SK-N-SH (cell line): ENCODE results near the gene PTPRK. TPM values are rescaled to one million over a fixed set of nuclear protein-coding genes. Genes with fewer than 3 reads are reported as not detected.

ENCODE experiments used
- CTCF ChIA-PET: fragments of 300-600, 350-600 bp; formaldehyde crosslinking; extraction: SDS; loops from one replicate; lab custom pipeline; 2021; lab: Yijun Ruan, JAX
- POLR2A ChIA-PET: fragments of 350-600 bp; sonication (Branson Sonifier 250); formaldehyde crosslinking; extraction: SDS; loops from one replicate; lab custom pipeline; 2020; ENCODE audit warnings: antibody characterized with exemption, inconsistent platforms; lab: Yijun Ruan, JAX
- DNase-seq: peaks from one replicate; pipeline ENCODE4 v3.0.0; 2012
- H2AFZ ChIP-seq: fragments of 200-600 bp; sonication (generic); 2 replicates; pipeline ENCODE4 v1.8.1; 2016; ENCODE audit warnings: antibody characterized with exemption, mild to moderate bottlenecking, low read depth
- H3F3A ChIP-seq: fragments of 200-600 bp; sonication (generic); replicated peaks from 2 replicates; pipeline ENCODE3; 2016; ENCODE audit warnings: antibody characterized with exemption, mild to moderate bottlenecking; ENCODE audit not compliant: insufficient read depth
- H3K27ac ChIP-seq, 2 experiments: fragments of 200-500 bp in 1 of 2; fragments of 200-600 bp in 1 of 2; sonication (Bioruptor generic) in 1 of 2; sonication (generic), shearing (Covaris generic) in 1 of 2; 2 replicates each; pipeline versions ENCODE4 v1.5.1 to v1.6.1; 2014 to 2016; ENCODE audit warnings: low read depth in 2 of 2, inconsistent platforms in 1 of 2, low read length in 1 of 2, mild to moderate bottlenecking in 1 of 2, mixed read lengths in 1 of 2
- H3K27me3 ChIP-seq: fragments of 200-600 bp; sonication (generic), shearing (Covaris generic); 2 replicates; pipeline ENCODE4 v1.6.1; 2016; ENCODE audit warnings: mixed run types; ENCODE audit not compliant: insufficient read depth
- H3K36me3 ChIP-seq, 2 experiments: fragments of 200-500 bp in 1 of 2; fragments of 200-600 bp in 1 of 2; sonication (Bioruptor generic) in 1 of 2; sonication (generic) in 1 of 2; replicated peaks in 1 of 2; 2 replicates each; pipeline versions ENCODE3 to v1.5.1; 2014 to 2016; ENCODE audit warnings: low read length in 1 of 2, mild to moderate bottlenecking in 1 of 2; ENCODE audit not compliant: insufficient read depth in 2 of 2, control insufficient read depth in 1 of 2
- H3K4me1 ChIP-seq, 2 experiments: fragments of 200-500 bp in 1 of 2; fragments of 200-600 bp in 1 of 2; sonication (Bioruptor generic) in 1 of 2; sonication (generic), shearing (Covaris generic) in 1 of 2; 2 replicates each; pipeline versions ENCODE4 v1.5.1 to v1.6.1; 2014 to 2016; ENCODE audit warnings: low read depth in 1 of 2, low read length in 1 of 2, mixed run types in 1 of 2; ENCODE audit not compliant: insufficient read depth in 2 of 2, control insufficient read depth in 1 of 2
- H3K4me2 ChIP-seq: fragments of 200-600 bp; sonication (generic), shearing (Covaris generic); 2 replicates; pipeline ENCODE4 v1.6.1; 2017; ENCODE audit warnings: mixed run types
- H3K4me3 ChIP-seq, 2 experiments: fragments of 200-500 bp in 1 of 2; fragments of 200-600 bp in 1 of 2; sonication (Bioruptor generic) in 1 of 2; sonication (generic), shearing (Covaris generic) in 1 of 2; 2 replicates each; pipeline versions ENCODE4 v1.5.1 to v1.8.1; 2014 to 2016; ENCODE audit warnings: low read depth in 2 of 2, inconsistent platforms in 1 of 2, low read length in 1 of 2, mild to moderate bottlenecking in 1 of 2, mixed read lengths in 1 of 2, moderate library complexity in 1 of 2
- H3K79me2 ChIP-seq: fragments of 200-600 bp; sonication (generic); 2 replicates; pipeline ENCODE4 v1.8.1; 2017; ENCODE audit warnings: mild to moderate bottlenecking; ENCODE audit not compliant: insufficient read depth
- H3K9ac ChIP-seq: fragments of 200-600 bp; sonication (generic); 2 replicates; pipeline ENCODE4 v1.6.1; 2017; ENCODE audit warnings: mixed run types
- H3K9me2 ChIP-seq: fragments of 200-600 bp; sonication (generic); 2 replicates; pipeline ENCODE4 v1.6.1; 2017; ENCODE audit warnings: mixed run types
- H3K9me3 ChIP-seq: fragments of 200-600 bp; sonication (generic); 2 replicates; pipeline ENCODE4 v1.6.1; 2017; ENCODE audit warnings: mixed run types, mild to moderate bottlenecking, moderate library complexity
- H4K20me1 ChIP-seq: fragments of 200-600 bp; sonication (generic); 2 replicates; pipeline ENCODE4 v1.6.1; 2017; ENCODE audit warnings: mild to moderate bottlenecking, mixed run types; ENCODE audit not compliant: insufficient read depth
- CHD2 ChIP-seq: fragments of 150-350 bp; IDR thresholded peaks from 2 replicates; pipeline ENCODE4 v1.6.1; 2018; ENCODE audit warnings: low read length; ENCODE audit not compliant: partially characterized antibody
- ELF1 ChIP-seq: IDR thresholded peaks from 2 replicates; pipeline ENCODE4 v1.4.0; 2012
- FOXM1 ChIP-seq: IDR thresholded peaks from 2 replicates; pipeline ENCODE4 v1.4.0; 2012; ENCODE audit warnings: low read depth, mild to moderate bottlenecking
- MEF2A ChIP-seq: IDR thresholded peaks from 2 replicates; pipeline ENCODE4 v1.4.0; 2012; ENCODE audit warnings: low read depth, borderline replicate concordance
- MXI1 ChIP-seq: IDR thresholded peaks from 2 replicates; pipeline ENCODE4 v1.6.1; 2012; ENCODE audit warnings: mild to moderate bottlenecking, low read depth, low read length, improper control_type of control experiment
- RAD21 ChIP-seq: IDR thresholded peaks from 2 replicates; pipeline ENCODE4 v1.6.1; 2012; ENCODE audit warnings: mild to moderate bottlenecking, low read length
- RCOR1 ChIP-seq: fragments of 150-350 bp; IDR thresholded peaks from 2 replicates; pipeline ENCODE4 v1.6.1; 2017; ENCODE audit warnings: antibody characterized with exemption, low read length
- TAF1 ChIP-seq: IDR thresholded peaks from 2 replicates; pipeline ENCODE4 v1.6.1; 2012; ENCODE audit warnings: low read depth, mild to moderate bottlenecking, low read length, moderate library complexity, borderline replicate concordance
- WGBS: methylation state at CpG from one replicate; pipeline ENCODE4 v1.1.6; 2017; ENCODE audit warnings: low lambda C conversion rate; 5-methylcytosine and 5-hydroxymethylcytosine counted together
- polyA plus RNA-seq, 3 experiments: library from polyadenylated mRNA; depleted of rRNA; stranded (reverse); fragments of >200 nt; gene quantifications; 2 replicates each; pipeline ENCODE4 v1.2.3, GENCODE V29; 2012
- TF ChIP-seq, protein P1 (sequence below): IDR thresholded peaks from 2 replicates; pipeline ENCODE4 v1.4.0; 2012; ENCODE audit warnings: low read depth, borderline replicate concordance
- TF ChIP-seq, protein P2 (sequence below): IDR thresholded peaks from 2 replicates; pipeline ENCODE4; 2012

Gene PTPRK
- polyA plus RNA-seq, 1 of the 3 experiments (the other 2 are of a cell fraction) = 9.5 TPM

DNA sequence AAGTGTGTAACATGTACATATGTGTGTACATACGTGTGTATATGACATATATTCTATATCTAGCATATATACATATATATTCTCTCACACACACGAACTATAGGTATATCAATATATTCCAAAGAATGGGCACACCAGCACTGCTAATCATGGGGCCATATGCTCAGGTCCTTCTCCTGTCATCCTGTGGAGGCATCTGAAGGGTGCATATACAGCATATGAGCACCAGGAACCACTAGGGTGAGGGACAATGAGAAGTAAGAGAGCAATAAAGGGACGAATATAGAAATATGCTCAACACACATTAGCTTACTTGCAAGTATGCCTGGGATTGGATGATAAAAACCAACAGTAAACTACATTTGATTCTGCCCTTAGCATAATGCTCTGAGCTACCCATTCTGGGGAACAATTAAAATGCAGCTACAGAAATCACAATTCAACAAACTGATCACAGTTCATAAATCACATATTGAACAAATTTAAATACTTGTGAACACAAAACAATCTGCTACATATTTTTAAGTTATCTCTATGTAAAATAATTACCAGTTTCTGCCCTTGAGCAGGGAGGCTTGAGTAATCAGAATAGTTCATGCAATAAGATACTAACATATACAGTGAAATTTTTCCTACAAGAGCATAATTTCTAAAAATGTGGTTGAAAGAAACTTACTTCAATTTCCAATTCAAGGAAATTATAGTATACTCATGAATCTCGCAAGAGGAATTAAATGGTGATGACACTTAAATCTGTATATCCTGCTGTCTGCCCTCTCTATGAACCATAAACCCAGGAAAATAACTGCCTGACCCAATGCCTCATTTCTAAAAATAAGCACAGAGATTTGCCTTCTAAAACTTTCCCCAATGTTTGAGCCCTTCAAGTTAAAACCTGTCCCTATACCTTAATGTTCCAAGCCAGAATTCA, 347.4 kb downstream of the PTPRK start:
- Histone ChIP-seq H3K4me1 (peaks cover 0 to 6% of the 10 kb centered on the region in 2 experiments; a peak in 1 of 4 replicates), H3K27me3 (no peaks in the 10 kb centered on the region)
- 85% methylated on average over 4 of the region's 4 CpGs for WGBS
- TF ChIP-seq TAF1 (no peak), FOXM1 (no peak), MXI1 (no peak), RCOR1 (no peak), ELF1 (no peak), MEF2A (no peak), RAD21 (no peak)
- TF ChIP-seq, protein P1, sequence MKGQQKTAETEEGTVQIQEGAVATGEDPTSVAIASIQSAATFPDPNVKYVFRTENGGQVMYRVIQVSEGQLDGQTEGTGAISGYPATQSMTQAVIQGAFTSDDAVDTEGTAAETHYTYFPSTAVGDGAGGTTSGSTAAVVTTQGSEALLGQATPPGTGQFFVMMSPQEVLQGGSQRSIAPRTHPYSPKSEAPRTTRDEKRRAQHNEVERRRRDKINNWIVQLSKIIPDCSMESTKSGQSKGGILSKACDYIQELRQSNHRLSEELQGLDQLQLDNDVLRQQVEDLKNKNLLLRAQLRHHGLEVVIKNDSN = no peak
- TF ChIP-seq, all 33 proteins: peak for 0
- ChIA-PET POLR2A (no interaction called here), CTCF (interaction anchor here (0.6 kb wide), 1 partner anchor 73 kb away, joined by 3 read pairs; no protein-coding TSS in a partner anchor)
- H3K9me3 ChIP-seq = no peaks in the 10 kb centered on the region
- H3K9ac ChIP-seq = no peak overlapping the region
- no peak overlapping the region for H3K4me3 ChIP-seq
- H2AFZ ChIP-seq = no peak overlapping the region
- peaks cover 3% of the 10 kb centered on the region for H3F3A ChIP-seq
- H3K36me3 ChIP-seq = no peaks in the 10 kb centered on the region
- no peaks in the 10 kb centered on the region for H3K79me2 ChIP-seq
- no peaks in the 10 kb centered on the region for H3K9me2 ChIP-seq
- peaks cover 3% of the 10 kb centered on the region; the same call in 1 of the 2 replicates for H4K20me1 ChIP-seq
- H3K27ac ChIP-seq = no peak overlapping the region
- no peak overlapping the region for H3K4me2 ChIP-seq
- no peak for DNase-seq

DNA sequence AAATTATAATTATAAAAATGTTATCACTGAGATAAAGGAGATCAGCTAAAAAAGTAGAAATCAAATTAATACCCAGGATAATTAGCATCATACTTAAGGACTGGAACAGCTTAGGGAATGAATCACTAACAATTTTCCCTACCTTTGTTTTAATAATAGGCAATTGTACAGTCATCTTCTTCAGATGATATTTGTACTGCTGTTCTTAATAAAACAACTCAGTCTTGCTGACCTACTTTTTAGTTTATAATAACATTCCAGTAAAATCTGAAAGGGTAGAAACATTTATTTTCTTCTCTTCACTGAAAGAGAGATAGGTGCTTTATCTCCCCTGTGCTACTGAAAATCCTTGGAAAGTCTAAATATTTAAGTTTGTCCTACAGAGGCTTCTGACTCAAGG, 348.3 kb downstream of the PTPRK start:
- Histone ChIP-seq H3K27me3 (no peaks in the 10 kb centered on the region), H3K4me3 (no peak overlapping the region), H4K20me1 (peaks cover 3% of the 10 kb centered on the region; the same call in 1 of the 2 replicates), H3K4me2 (no peak overlapping the region), H3K9me2 (no peaks in the 10 kb centered on the region), H3K9ac (no peak overlapping the region), H3F3A (peaks cover 10% of the 10 kb centered on the region), H3K27ac (peak overlapping the region in 1 of 2 experiments; percentile 19; a peak in 2 of 4 replicates), H3K79me2 (no peaks in the 10 kb centered on the region), H3K36me3 (no peaks in the 10 kb centered on the region), H3K4me1 (peaks cover 0 to 6% of the 10 kb centered on the region in 2 experiments; a peak in 1 of 4 replicates), H3K9me3 (no peaks in the 10 kb centered on the region), H2AFZ (no peak overlapping the region)
- no peak for DNase-seq
- ChIA-PET POLR2A (no interaction called here), CTCF (interaction anchor here (1.5 kb wide), 1 partner anchor 10 kb away, joined by 3 read pairs; no protein-coding TSS in a partner anchor)
- TF ChIP-seq CHD2 (no peak), MXI1 (no peak)
- TF ChIP-seq, protein P2, sequence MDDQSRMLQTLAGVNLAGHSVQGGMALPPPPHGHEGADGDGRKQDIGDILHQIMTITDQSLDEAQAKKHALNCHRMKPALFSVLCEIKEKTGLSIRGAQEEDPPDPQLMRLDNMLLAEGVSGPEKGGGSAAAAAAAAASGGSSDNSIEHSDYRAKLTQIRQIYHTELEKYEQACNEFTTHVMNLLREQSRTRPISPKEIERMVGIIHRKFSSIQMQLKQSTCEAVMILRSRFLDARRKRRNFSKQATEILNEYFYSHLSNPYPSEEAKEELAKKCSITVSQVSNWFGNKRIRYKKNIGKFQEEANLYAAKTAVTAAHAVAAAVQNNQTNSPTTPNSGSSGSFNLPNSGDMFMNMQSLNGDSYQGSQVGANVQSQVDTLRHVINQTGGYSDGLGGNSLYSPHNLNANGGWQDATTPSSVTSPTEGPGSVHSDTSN = no peak
